PFSK-1 (cell line): ENCODE measurements around the gene ITK.

Experiments
- FOXP2 ChIP-seq: optimal IDR thresholded peaks from 2 replicates; pipeline ENCODE3; 2011; ENCODE audit warnings: borderline replicate concordance, control low read depth, inconsistent platforms; ENCODE audit not compliant: insufficient read depth; ENCODE audit errors: extremely low read length, extremely low read depth
- POLR2AphosphoS5 ChIP-seq: IDR thresholded peaks from 2 replicates; pipeline ENCODE4 v1.6.1; 2012; ENCODE audit warnings: low read depth, mild to moderate bottlenecking, control low read depth, low read length, moderate library complexity
- SIN3A ChIP-seq: IDR thresholded peaks from 2 replicates; pipeline ENCODE4 v1.6.1; 2012; ENCODE audit warnings: mild to moderate bottlenecking, low read length, moderate library complexity, borderline replicate concordance; ENCODE audit not compliant: insufficient read depth
- TAF1 ChIP-seq: IDR thresholded peaks from 2 replicates; pipeline ENCODE4 v1.6.1; 2012; ENCODE audit warnings: low read length, control low read depth, borderline replicate concordance; ENCODE audit not compliant: insufficient read depth
- TF ChIP-seq, protein P1 (sequence below), 2 experiments: IDR thresholded peaks; 2 replicates each; pipeline versions ENCODE4 v1.6.1 to v1.8.0; 2011 to 2012; ENCODE audit warnings: low read depth in 2 of 2, low read length in 2 of 2, control low read depth in 1 of 2, inconsistent platforms in 1 of 2, mild to moderate bottlenecking in 1 of 2, moderate library complexity in 1 of 2; ENCODE audit not compliant: insufficient read depth in 1 of 2

ITK gene

GRCh38 chr5:157288405-157289163, 107.9 kb downstream of the ITK start:
- TF ChIP-seq, protein P1, sequence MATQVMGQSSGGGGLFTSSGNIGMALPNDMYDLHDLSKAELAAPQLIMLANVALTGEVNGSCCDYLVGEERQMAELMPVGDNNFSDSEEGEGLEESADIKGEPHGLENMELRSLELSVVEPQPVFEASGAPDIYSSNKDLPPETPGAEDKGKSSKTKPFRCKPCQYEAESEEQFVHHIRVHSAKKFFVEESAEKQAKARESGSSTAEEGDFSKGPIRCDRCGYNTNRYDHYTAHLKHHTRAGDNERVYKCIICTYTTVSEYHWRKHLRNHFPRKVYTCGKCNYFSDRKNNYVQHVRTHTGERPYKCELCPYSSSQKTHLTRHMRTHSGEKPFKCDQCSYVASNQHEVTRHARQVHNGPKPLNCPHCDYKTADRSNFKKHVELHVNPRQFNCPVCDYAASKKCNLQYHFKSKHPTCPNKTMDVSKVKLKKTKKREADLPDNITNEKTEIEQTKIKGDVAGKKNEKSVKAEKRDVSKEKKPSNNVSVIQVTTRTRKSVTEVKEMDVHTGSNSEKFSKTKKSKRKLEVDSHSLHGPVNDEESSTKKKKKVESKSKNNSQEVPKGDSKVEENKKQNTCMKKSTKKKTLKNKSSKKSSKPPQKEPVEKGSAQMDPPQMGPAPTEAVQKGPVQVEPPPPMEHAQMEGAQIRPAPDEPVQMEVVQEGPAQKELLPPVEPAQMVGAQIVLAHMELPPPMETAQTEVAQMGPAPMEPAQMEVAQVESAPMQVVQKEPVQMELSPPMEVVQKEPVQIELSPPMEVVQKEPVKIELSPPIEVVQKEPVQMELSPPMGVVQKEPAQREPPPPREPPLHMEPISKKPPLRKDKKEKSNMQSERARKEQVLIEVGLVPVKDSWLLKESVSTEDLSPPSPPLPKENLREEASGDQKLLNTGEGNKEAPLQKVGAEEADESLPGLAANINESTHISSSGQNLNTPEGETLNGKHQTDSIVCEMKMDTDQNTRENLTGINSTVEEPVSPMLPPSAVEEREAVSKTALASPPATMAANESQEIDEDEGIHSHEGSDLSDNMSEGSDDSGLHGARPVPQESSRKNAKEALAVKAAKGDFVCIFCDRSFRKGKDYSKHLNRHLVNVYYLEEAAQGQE (IDR thresholded peaks at IDR 0.05; ENCODE audit: insufficient read depth in 1 of 2, low read depth in 2 of 2, low read length in 2 of 2) = no peak
- TF ChIP-seq TAF1 = no peak
- no peak for TF ChIP-seq SIN3A
- TF ChIP-seq POLR2AphosphoS5 = no peak
- TF ChIP-seq FOXP2 = no peak

- TF ChIP-seq POLR2AphosphoS5 (no peak), SIN3A (no peak), TAF1 (no peak), FOXP2 (no peak)
- TF ChIP-seq, protein P1 (IDR thresholded peaks at IDR 0.05; ENCODE audit: insufficient read depth in 1 of 2, low read depth in 2 of 2, low read length in 2 of 2) = no peak
These were observed 108.7 kb downstream of the ITK start for GRCh38 chr5:157289164-157289819.

GRCh38 chr5:157290156-157290980, 109.7 kb downstream of the ITK start:
- TF ChIP-seq FOXP2 = no peak
- TF ChIP-seq, protein P1 (IDR thresholded peaks at IDR 0.05; ENCODE audit: insufficient read depth in 1 of 2, low read depth in 2 of 2, low read length in 2 of 2) = no peak
- TF ChIP-seq POLR2AphosphoS5 = no peak
- TF ChIP-seq SIN3A = no peak
- TF ChIP-seq TAF1 = no peak

DNA sequence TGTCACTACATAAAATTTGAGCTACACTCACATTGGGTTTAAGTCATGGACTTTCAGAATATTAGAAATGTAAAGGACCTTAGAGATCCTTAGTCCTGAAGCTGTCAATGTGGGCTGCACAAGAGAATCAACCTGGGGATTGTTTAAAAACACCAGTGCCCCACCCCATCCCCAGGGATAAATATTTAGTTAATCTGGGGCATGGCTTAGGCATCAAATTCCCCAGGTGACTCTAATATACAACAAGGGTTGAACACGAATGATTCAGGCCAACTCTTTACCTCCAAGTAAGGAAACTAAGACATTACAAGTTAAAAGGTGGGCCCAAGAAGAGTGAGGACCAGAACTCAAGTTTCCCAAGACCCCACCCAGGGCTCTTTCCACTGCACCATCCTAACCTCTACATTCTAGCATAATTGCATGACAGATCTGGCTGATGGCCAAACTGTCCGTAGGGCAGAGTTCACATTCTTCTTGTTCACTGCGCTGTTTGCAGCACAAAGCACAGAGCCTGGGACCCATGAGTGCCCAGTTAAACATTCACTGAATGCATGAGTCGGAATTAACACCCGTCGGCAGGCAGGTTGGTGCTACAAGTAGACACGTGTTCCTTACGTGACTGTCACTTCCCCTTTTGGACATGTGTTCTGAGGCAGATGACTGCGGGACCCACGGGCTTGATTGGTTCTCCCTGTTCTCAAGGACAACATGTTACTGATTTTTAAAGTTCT, 110.5 kb downstream of the ITK start:
- TF ChIP-seq, protein P1 (IDR thresholded peaks at IDR 0.05; ENCODE audit: insufficient read depth in 1 of 2, low read depth in 2 of 2, low read length in 2 of 2) = no peak
- TF ChIP-seq FOXP2 (no peak), SIN3A (no peak), TAF1 (no peak), POLR2AphosphoS5 (no peak)
